AG04450 (cell line): ENCODE data around the gene FAM171A1. TPM values are rescaled to one million over a fixed set of nuclear protein-coding genes. Genes with fewer than 3 reads are reported as not detected.

ENCODE experiments used
- CTCF ChIA-PET: fragments of 300-600, 350-600 bp; formaldehyde crosslinking; extraction: SDS; loops from one replicate; lab custom pipeline; 2022; ENCODE audit warnings: antibody characterized with exemption, inconsistent platforms; lab: Charles Lee
- POLR2A ChIA-PET: fragments of 350-600 bp; formaldehyde crosslinking; extraction: SDS; loops from one replicate; lab custom pipeline; 2021; ENCODE audit warnings: antibody characterized with exemption, inconsistent platforms; lab: Yijun Ruan, JAX
- DNase-seq: peaks from one replicate; pipeline ENCODE4 v3.0.0-alpha.2; 2011; ENCODE audit warnings: low read depth, low spot score
- H3K27ac ChIP-seq: one replicate; pipeline ENCODE4 v1.5.1; 2012; ENCODE audit warnings: low read depth, low read length, control low read depth
- H3K27me3 ChIP-seq: one replicate; pipeline ENCODE4 v1.6.0; 2012; ENCODE audit warnings: low read length; ENCODE audit not compliant: control insufficient read depth, insufficient read depth
- H3K4me3 ChIP-seq: 2 replicates; pipeline ENCODE4 v1.5.1; 2011; ENCODE audit warnings: mild to moderate bottlenecking, low read depth, low read length, control low read depth
- H3K9me3 ChIP-seq: 2 replicates; pipeline ENCODE4 v1.5.1; 2012; ENCODE audit warnings: low read length; ENCODE audit not compliant: control insufficient read depth, insufficient read depth
- polyA plus RNA-seq: library from polyadenylated mRNA; depleted of rRNA; stranded (reverse); fragments of >200 nt; gene quantifications from 2 replicates; pipeline ENCODE4 v1.2.3, GENCODE V29; 2011
- TF ChIP-seq, protein P1 (sequence below): IDR thresholded peaks from 2 replicates; pipeline ENCODE4 v1.5.1; 2011; ENCODE audit warnings: low read depth, low read length, control low read depth, inconsistent platforms

The FAM171A1 gene
- polyA plus RNA-seq, 1 experiment: 22.4 TPM

DNA sequence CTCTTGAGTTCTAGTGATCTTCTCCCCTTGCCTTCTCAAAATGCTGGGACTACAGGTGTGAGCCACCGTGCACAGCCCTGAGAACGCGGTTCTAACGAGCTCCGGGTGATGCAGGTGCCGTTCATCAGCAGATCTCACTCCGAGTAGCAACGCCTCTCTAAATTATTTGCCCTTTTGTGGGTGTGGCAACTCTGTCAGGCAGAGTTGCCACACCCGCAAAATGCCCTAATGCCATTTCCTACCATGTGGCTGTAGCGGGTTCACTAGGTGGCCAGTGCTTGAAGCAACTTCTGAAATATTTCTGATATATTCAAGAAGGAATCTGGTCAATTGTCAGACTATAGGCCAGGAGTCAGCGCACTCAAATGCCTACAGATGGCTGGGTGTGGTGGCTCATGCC lies 139.7 kb downstream of the FAM171A1 start:
- H3K27me3 ChIP-seq: no peaks in the 10 kb centered on the region
- no peak overlapping the region for H3K27ac ChIP-seq
- ChIA-PET POLR2A (no interaction called here), CTCF (interaction anchor here (1.6 kb wide), 1 partner anchor 21 kb away, joined by 3 read pairs; no protein-coding TSS in a partner anchor)
- TF ChIP-seq, protein P1, sequence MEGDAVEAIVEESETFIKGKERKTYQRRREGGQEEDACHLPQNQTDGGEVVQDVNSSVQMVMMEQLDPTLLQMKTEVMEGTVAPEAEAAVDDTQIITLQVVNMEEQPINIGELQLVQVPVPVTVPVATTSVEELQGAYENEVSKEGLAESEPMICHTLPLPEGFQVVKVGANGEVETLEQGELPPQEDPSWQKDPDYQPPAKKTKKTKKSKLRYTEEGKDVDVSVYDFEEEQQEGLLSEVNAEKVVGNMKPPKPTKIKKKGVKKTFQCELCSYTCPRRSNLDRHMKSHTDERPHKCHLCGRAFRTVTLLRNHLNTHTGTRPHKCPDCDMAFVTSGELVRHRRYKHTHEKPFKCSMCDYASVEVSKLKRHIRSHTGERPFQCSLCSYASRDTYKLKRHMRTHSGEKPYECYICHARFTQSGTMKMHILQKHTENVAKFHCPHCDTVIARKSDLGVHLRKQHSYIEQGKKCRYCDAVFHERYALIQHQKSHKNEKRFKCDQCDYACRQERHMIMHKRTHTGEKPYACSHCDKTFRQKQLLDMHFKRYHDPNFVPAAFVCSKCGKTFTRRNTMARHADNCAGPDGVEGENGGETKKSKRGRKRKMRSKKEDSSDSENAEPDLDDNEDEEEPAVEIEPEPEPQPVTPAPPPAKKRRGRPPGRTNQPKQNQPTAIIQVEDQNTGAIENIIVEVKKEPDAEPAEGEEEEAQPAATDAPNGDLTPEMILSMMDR: no peak
- no peaks in the 10 kb centered on the region; the same call in 1 of the 2 replicates for H3K9me3 ChIP-seq
- no peak overlapping the region for H3K4me3 ChIP-seq
- no peak for DNase-seq

DNA sequence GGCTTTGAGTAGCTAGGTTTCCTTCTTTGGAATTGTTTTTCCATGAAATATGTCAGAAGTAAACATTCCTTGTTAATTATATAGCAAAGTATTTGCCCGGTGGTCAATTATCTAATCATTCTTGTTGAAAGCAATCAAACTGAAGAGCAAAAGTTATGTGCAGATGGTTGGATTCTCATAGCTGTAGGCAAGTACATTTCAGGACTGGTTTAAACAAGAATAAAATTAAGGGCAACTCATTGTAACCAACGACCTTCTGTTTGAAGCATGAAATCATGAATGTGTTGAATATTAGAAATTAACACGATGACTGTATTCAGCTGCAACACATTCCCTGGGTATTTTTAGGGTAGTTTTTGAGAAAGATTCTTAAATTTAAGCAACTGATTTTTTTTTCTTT lies 140.8 kb downstream of the FAM171A1 start:
- POLR2A ChIA-PET: no interaction called here
- CTCF ChIA-PET: interaction anchor here (0.9 to 1.6 kb wide), 2 partner anchors 15 to 20 kb away, joined by 3 to 4 read pairs; no protein-coding TSS in a partner anchor
- no peak for DNase-seq
- TF ChIP-seq, protein P1: no peak
- Histone ChIP-seq H3K4me3 (no peak overlapping the region), H3K27me3 (no peaks in the 10 kb centered on the region), H3K9me3 (peaks cover 3% of the 10 kb centered on the region; the same call in 1 of the 2 replicates), H3K27ac (no peak overlapping the region)

DNA sequence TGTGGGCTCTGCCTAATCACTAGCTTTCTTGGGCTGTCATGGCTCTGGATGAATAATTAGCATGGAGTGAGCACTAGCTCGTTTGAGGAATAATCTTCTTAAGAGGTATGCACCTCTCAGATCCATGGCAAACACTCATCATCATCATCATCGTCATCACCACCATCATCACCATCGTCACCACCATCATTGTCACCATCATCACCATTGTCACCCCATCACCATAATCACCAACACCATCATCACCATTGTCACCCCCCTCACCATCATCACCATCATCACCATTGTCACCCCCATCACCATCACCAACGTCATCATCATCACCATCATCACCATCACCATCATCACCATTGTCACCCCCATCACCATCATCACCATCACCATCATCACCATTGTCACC lies 141.8 kb downstream of the FAM171A1 start:
- ChIA-PET POLR2A (no interaction called here), CTCF (no interaction called here)
- TF ChIP-seq, protein P1: no peak
- Histone ChIP-seq H3K27me3 (no peaks in the 10 kb centered on the region), H3K9me3 (peaks cover 4% of the 10 kb centered on the region; the same call in 1 of the 2 replicates), H3K27ac (no peak overlapping the region), H3K4me3 (no peak overlapping the region)
- DNase-seq: no peak

DNA sequence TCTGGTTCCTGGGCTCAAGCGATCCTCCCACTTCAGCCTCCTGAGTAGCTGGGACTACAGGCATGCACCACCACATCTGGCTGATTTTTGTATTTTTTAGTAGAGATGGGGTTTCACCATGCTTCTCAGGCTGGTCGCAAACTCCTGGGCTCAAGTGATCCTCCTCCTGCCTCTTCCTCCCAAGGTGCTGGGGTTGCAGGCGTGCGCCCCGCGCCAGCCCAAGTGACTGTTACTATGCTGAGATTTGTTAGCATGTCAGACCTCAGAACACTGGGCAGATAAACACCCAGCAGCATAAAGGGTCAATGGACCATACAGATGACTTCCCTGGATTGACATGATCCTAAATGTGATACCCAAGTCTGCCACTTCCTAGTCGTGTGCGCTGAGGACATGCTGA lies 142.7 kb downstream of the FAM171A1 start:
- H3K27me3 ChIP-seq: no peaks in the 10 kb centered on the region
- POLR2A ChIA-PET: no interaction called here
- H3K27ac ChIP-seq: no peak overlapping the region
- DNase-seq: no peak
- H3K9me3 ChIP-seq: peaks cover 7% of the 10 kb centered on the region; the same call in 1 of the 2 replicates
- CTCF ChIA-PET: no interaction called here
- no peak overlapping the region for H3K4me3 ChIP-seq
- TF ChIP-seq, protein P1: no peak

DNA sequence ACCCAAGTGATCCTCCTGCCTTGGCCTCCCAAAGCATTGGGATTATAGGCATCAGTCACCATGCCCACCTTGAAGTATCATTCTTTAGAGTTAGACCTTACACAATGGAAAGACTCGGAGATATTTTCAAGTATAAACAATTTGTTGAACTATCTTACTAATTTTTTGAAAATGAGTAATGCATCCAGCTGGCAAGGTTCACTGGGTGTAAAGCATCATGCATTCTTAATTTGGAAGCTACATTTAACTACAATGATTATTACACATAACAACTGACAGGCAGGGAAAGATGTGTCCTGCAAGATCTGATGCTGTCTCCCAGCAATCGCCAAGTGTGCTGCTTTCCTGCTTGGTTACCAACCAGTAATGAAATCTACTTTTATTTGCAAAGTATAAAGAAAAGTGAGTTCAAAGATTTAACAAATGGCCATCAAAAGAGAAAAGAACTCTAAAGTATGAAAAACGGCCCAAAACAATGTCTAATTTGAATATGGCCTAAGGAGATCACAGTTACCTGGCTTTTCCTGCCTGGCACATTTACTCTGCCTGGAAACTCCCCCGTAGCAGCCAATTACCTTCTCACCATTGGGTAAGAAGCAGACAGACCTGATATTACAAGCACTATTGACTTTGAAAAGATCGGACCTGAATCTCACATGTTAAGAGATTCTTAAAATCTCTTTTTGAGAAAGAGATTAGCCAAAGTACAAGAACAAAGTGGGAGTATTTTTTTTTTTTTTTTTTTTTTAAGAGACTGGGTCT lies 143.3 kb downstream of the FAM171A1 start:
- DNase-seq: peak; percentile 32
- TF ChIP-seq, protein P1: no peak

More for the DNA sequence above, 143.3 kb downstream of the FAM171A1 start:
- Histone ChIP-seq H3K9me3 (peaks cover 7% of the 10 kb centered on the region; the same call in 1 of the 2 replicates), H3K27me3 (no peaks in the 10 kb centered on the region), H3K27ac (peak overlapping the region; percentile 25), H3K4me3 (no peak overlapping the region)
- POLR2A ChIA-PET: no interaction called here
- CTCF ChIA-PET: no interaction called here
